HCT116 (cell line): ENCODE results near the gene VWF. TPM values are rescaled to one million over a fixed set of nuclear protein-coding genes. Genes with fewer than 3 reads are reported as not detected.

Source experiments
- ATAC-seq: fragments of 200-7000 bp; cut with Tn5 transposase; 2 replicates; pipeline ENCODE4 v1.9.1; 2020; ENCODE audit warnings: mild to moderate bottlenecking, moderate library complexity
- BruUV-seq: library from RNA; stranded (reverse); fragments of 400-500 nt; replicated peaks from 2 replicates; lab custom pipeline; 2021; lab: Mats Ljungman, UMichigan
- CTCF ChIA-PET: fragments of 300-600 bp; sonication (Branson Sonifier 250); formaldehyde crosslinking; loops from one replicate; lab custom pipeline; 2021; ENCODE audit warnings: antibody characterized with exemption; lab: Charles Lee
- POLR2A ChIA-PET: fragments of 300-600, 350-600 bp; sonication (Branson Sonifier 250); formaldehyde crosslinking; loops from one replicate; lab custom pipeline; 2021; ENCODE audit warnings: antibody characterized with exemption; lab: Charles Lee
- RAD21 ChIA-PET, 2 experiments: fragments of 300-600 bp; sonication (Branson Sonifier 250); formaldehyde crosslinking; loops; one replicate each; lab custom pipeline; 2023; ENCODE audit warnings: low total read pairs in 2 of 2; ENCODE audit not compliant: uncharacterized antibody in 2 of 2, unreplicated experiment in 2 of 2, low non-redundant PET in 1 of 2; lab: Charles Lee
- DNase-seq: peaks from one replicate; pipeline ENCODE4 v3.0.0-alpha.2; 2010; ENCODE audit warnings: low read depth, low spot score
- H2AFZ ChIP-seq: fragments of 200-600 bp; shearing (Covaris generic), sonication (generic); 2 replicates; pipeline ENCODE4 v1.6.1; 2017; ENCODE audit warnings: low read depth, mixed run types, mixed read lengths, antibody characterized with exemption, low read length; ENCODE audit not compliant: poor library complexity, severe bottlenecking
- H3K27ac ChIP-seq: 2 replicates; pipeline ENCODE4 v1.5.1; 2012; ENCODE audit warnings: low read depth, low read length
- H3K27me3 ChIP-seq: fragments of 200-600 bp; sonication (generic); 2 replicates; pipeline ENCODE4 v1.6.1; 2016; ENCODE audit warnings: mixed run types, low read length, mixed read lengths; ENCODE audit not compliant: insufficient read depth
- H3K36me3 ChIP-seq, 2 experiments: fragments of 200-500 bp in 1 of 2; fragments of 200-600 bp in 1 of 2; sonication (Bioruptor generic) in 1 of 2; sonication (generic) in 1 of 2; 2 replicates each; pipeline versions ENCODE4 v1.5.1 to v1.6.1; 2014 to 2016; ENCODE audit warnings: low read length in 2 of 2, inconsistent platforms in 1 of 2, mixed read lengths in 1 of 2, mixed run types in 1 of 2; ENCODE audit not compliant: insufficient read depth in 2 of 2, control insufficient read depth in 1 of 2
- H3K4me1 ChIP-seq, 2 experiments: fragments of 200-600 bp in 1 of 2; sonication (generic) in 1 of 2; 2 replicates each; pipeline versions ENCODE4 v1.5.1 to v1.6.1; 2012 to 2017; ENCODE audit warnings: low read length in 2 of 2, inconsistent platforms in 1 of 2, mild to moderate bottlenecking in 1 of 2, mixed read lengths in 1 of 2, mixed run types in 1 of 2, moderate library complexity in 1 of 2; ENCODE audit not compliant: insufficient read depth in 2 of 2, control insufficient read depth in 1 of 2
- H3K4me2 ChIP-seq: fragments of 200-600 bp; sonication (generic); 2 replicates; pipeline ENCODE4 v1.6.1; 2017; ENCODE audit warnings: mixed run types, low read length, mixed read lengths
- H3K4me3 ChIP-seq, 2 experiments: fragments of 200-600 bp in 1 of 2; sonication (generic) in 1 of 2; replicated peaks in 1 of 2; 2 replicates each; pipeline ENCODE4 v1.5.1; 2011 to 2016; ENCODE audit warnings: low read length in 2 of 2, control low read depth in 1 of 2, low read depth in 1 of 2, mild to moderate bottlenecking in 1 of 2, mixed read lengths in 1 of 2, mixed run types in 1 of 2
- H3K79me2 ChIP-seq: fragments of 200-600 bp; sonication (generic); 2 replicates; pipeline ENCODE4 v1.6.1; 2017; ENCODE audit warnings: mild to moderate bottlenecking, mixed run types, low read length, moderate library complexity, mixed read lengths; ENCODE audit not compliant: insufficient read depth
- H3K9ac ChIP-seq: fragments of 200-600 bp; sonication (generic); 2 replicates; pipeline ENCODE4 v1.6.1; 2016; ENCODE audit warnings: low read length, mixed read lengths
- H3K9me2 ChIP-seq: fragments of 200-600 bp; sonication (generic), shearing (Covaris generic); 2 replicates; pipeline ENCODE4 v1.6.1; 2017; ENCODE audit warnings: mixed run types, mild to moderate bottlenecking, moderate library complexity; ENCODE audit not compliant: insufficient read depth
- H3K9me3 ChIP-seq, 2 experiments: fragments of 200-500 bp in 1 of 2; fragments of 200-600 bp in 1 of 2; sonication (Bioruptor generic) in 1 of 2; sonication (generic) in 1 of 2; 2 replicates each; pipeline ENCODE4 v1.6.1; 2014 to 2017; ENCODE audit warnings: low read length in 2 of 2, mixed read lengths in 2 of 2, inconsistent platforms in 1 of 2, low read depth in 1 of 2, mild to moderate bottlenecking in 1 of 2, mixed run types in 1 of 2, moderate library complexity in 1 of 2; ENCODE audit not compliant: control insufficient read depth in 1 of 2, insufficient read depth in 1 of 2
- H4K20me1 ChIP-seq: fragments of 200-600 bp; sonication (generic), shearing (Covaris generic); 2 replicates; pipeline ENCODE4 v1.6.1; 2017; ENCODE audit warnings: mixed run types, mild to moderate bottlenecking, moderate library complexity; ENCODE audit not compliant: insufficient read depth
- CEBPB ChIP-seq: IDR thresholded peaks from 2 replicates; pipeline ENCODE4 v1.6.1; 2012; ENCODE audit warnings: low read depth
- EGR1 ChIP-seq: IDR thresholded peaks from 2 replicates; pipeline ENCODE4 v1.6.1; 2012; ENCODE audit warnings: low read depth
- ELF1 ChIP-seq: IDR thresholded peaks from 2 replicates; pipeline ENCODE4 v1.6.1; 2012; ENCODE audit warnings: low read depth, borderline replicate concordance
- FOSL1 ChIP-seq: IDR thresholded peaks from 2 replicates; pipeline ENCODE4 v1.6.1; 2012; ENCODE audit warnings: low read depth
- JUND ChIP-seq: IDR thresholded peaks from 2 replicates; pipeline ENCODE4 v1.6.1; 2012
- POLR2AphosphoS5 ChIP-seq: IDR thresholded peaks from 2 replicates; pipeline ENCODE4 v1.6.1; 2011; ENCODE audit warnings: mild to moderate bottlenecking, low read depth, low read length, moderate library complexity
- RAD21 ChIP-seq: IDR thresholded peaks from 2 replicates; pipeline ENCODE4 v1.6.1; 2012; ENCODE audit warnings: low read depth, mild to moderate bottlenecking
- SIN3A ChIP-seq: IDR thresholded peaks from 2 replicates; pipeline ENCODE4 v1.6.1; 2012; ENCODE audit warnings: low read depth
- SP1 ChIP-seq: IDR thresholded peaks from 2 replicates; pipeline ENCODE4 v1.6.1; 2012; ENCODE audit warnings: low read depth
- SRF ChIP-seq: IDR thresholded peaks from 2 replicates; pipeline ENCODE4 v1.6.1; 2012; ENCODE audit warnings: low read depth
- YY1 ChIP-seq: IDR thresholded peaks from 2 replicates; pipeline ENCODE4 v1.6.1; 2011; ENCODE audit warnings: low read length, low read depth, moderate library complexity, mild to moderate bottlenecking; ENCODE audit not compliant: insufficient replicate concordance; ENCODE audit errors: extremely low read depth
- ZFX ChIP-seq: fragments of 450-650 bp; IDR thresholded peaks from 2 replicates; pipeline ENCODE4 v1.6.1; 2017
- ZNF274 ChIP-seq: fragments of 200-500 bp; sonication (Bioruptor generic); IDR thresholded peaks from 2 replicates; pipeline ENCODE4 v1.6.1; 2014; ENCODE audit warnings: mild to moderate bottlenecking, low read depth, low read length, inconsistent platforms
- intact Hi-C: fragments of 100-400 bp; cut with micrococcal nuclease; formaldehyde crosslinking; loops from 2 replicates; pipeline ENCODE4 v1.10.0; 2022
- total RNA-seq: library from RNA; stranded (reverse); gene quantifications from one replicate; pipeline ENCODE4 v1.2.1, GENCODE V29; 2021; ENCODE audit not compliant: unreplicated experiment
- TF ChIP-seq, protein P1 (sequence below): IDR thresholded peaks from 2 replicates; pipeline ENCODE4 v1.6.1; 2012
- TF ChIP-seq, protein P2 (sequence below): IDR thresholded peaks from 2 replicates; pipeline ENCODE4 v1.6.1; 2012; ENCODE audit warnings: low read depth

VWF gene
- total RNA-seq, 1 experiment from 2014 or later: 0.57 TPM

DNA sequence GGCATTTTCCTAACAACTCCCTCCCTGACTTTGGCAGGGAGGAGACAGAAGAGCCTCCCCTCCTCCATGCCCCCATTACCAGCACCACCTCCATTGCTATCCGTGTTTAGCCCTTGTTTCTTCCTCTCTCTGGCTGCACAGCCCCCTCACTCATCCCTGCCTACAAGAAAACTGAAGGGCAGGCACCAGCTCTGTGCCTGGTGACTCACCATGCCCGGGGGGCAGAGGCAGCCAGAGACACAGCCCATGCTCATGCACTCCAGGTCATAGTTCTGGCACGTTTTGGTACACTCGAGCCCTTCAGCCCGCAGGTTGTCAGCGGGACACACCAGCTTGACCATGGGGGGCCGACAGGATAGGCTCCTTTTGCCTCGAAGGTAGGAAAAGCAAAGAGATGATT lies 80.4 kb downstream of the VWF start:
- intact Hi-C loops: no loop called here
- no peaks in the 10 kb centered on the region for H3K9me3 ChIP-seq
- TF ChIP-seq JUND (0 out of 2 replicates have a peak, but pooled peaks have one; percentile 21), FOSL1 (0 out of 2 replicates have a peak, but pooled peaks have one; percentile 17), YY1 (no peak)
- no peak overlapping the region for H2AFZ ChIP-seq
- no peaks in the 10 kb centered on the region for H3K36me3 ChIP-seq
- H3K27me3 ChIP-seq: no peaks in the 10 kb centered on the region
- H4K20me1 ChIP-seq: no peaks in the 10 kb centered on the region
- H3K79me2 ChIP-seq: no peaks in the 10 kb centered on the region
- CTCF ChIA-PET: interaction anchor here (1.2 kb wide), 2 partner anchors 12 to 56 kb away, joined by 3 to 5 read pairs; no protein-coding TSS in a partner anchor
- H3K27ac ChIP-seq: no peak overlapping the region
- BruUV-seq: no TSS peak
- no peak for ATAC-seq
- peaks cover 4 to 16% of the 10 kb centered on the region in 2 experiments; a peak in 3 of 4 replicates for H3K4me1 ChIP-seq
- H3K9ac ChIP-seq: no peak overlapping the region
- no peaks in the 10 kb centered on the region for H3K9me2 ChIP-seq
- H3K4me2 ChIP-seq: peak overlapping the region; percentile 34; the same call in 1 of the 2 replicates
- no peak overlapping the region for H3K4me3 ChIP-seq
- RAD21 ChIA-PET: no interaction called here
- no peak for DNase-seq
- POLR2A ChIA-PET: no interaction called here

DNA sequence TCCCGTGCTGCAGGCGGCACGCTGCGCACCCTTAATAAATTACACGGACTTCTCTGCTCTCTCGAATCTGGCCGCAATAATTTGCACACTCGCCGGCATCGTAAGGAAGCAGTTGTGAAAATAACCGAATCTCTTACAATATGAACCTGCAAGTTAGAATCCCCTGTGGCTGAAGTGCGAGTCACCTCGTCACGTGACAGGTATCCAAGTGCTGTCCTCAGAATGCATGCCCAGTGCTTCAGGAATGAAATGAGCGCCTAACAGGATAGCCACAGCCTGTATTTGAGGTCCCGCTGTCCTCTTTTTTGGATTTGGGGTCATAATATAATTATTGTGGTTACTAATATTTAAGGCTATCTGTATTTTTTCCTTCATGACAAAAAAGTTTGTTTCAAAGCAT lies 82.0 kb downstream of the VWF start:
- Histone ChIP-seq H3K79me2 (no peaks in the 10 kb centered on the region), H3K4me2 (no peak overlapping the region), H2AFZ (no peak overlapping the region), H3K27ac (no peak overlapping the region), H3K9ac (no peak overlapping the region), H3K9me3 (no peaks in the 10 kb centered on the region), H4K20me1 (no peaks in the 10 kb centered on the region), H3K27me3 (no peaks in the 10 kb centered on the region), H3K4me1 (peaks cover 4 to 19% of the 10 kb centered on the region in 2 experiments; a peak in 3 of 4 replicates), H3K36me3 (no peaks in the 10 kb centered on the region), H3K9me2 (no peaks in the 10 kb centered on the region), H3K4me3 (no peak overlapping the region)
- TF ChIP-seq POLR2AphosphoS5: no peak
- no peak for TF ChIP-seq FOSL1
- TF ChIP-seq ELF1: no peak
- TF ChIP-seq JUND: no peak
- TF ChIP-seq ZFX: no peak
- TF ChIP-seq SIN3A: no peak
- no peak for TF ChIP-seq SRF
- TF ChIP-seq YY1: no peak
- no peak for TF ChIP-seq RAD21
- TF ChIP-seq CEBPB: no peak
- TF ChIP-seq, protein P1, sequence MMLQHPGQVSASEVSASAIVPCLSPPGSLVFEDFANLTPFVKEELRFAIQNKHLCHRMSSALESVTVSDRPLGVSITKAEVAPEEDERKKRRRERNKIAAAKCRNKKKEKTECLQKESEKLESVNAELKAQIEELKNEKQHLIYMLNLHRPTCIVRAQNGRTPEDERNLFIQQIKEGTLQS: no peak
- TF ChIP-seq, protein P2, sequence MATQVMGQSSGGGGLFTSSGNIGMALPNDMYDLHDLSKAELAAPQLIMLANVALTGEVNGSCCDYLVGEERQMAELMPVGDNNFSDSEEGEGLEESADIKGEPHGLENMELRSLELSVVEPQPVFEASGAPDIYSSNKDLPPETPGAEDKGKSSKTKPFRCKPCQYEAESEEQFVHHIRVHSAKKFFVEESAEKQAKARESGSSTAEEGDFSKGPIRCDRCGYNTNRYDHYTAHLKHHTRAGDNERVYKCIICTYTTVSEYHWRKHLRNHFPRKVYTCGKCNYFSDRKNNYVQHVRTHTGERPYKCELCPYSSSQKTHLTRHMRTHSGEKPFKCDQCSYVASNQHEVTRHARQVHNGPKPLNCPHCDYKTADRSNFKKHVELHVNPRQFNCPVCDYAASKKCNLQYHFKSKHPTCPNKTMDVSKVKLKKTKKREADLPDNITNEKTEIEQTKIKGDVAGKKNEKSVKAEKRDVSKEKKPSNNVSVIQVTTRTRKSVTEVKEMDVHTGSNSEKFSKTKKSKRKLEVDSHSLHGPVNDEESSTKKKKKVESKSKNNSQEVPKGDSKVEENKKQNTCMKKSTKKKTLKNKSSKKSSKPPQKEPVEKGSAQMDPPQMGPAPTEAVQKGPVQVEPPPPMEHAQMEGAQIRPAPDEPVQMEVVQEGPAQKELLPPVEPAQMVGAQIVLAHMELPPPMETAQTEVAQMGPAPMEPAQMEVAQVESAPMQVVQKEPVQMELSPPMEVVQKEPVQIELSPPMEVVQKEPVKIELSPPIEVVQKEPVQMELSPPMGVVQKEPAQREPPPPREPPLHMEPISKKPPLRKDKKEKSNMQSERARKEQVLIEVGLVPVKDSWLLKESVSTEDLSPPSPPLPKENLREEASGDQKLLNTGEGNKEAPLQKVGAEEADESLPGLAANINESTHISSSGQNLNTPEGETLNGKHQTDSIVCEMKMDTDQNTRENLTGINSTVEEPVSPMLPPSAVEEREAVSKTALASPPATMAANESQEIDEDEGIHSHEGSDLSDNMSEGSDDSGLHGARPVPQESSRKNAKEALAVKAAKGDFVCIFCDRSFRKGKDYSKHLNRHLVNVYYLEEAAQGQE: no peak
- no peak for TF ChIP-seq SP1
- no peak for TF ChIP-seq EGR1
- TF ChIP-seq ZNF274: no peak
- intact Hi-C loops: no loop called here
- ChIA-PET CTCF (interaction anchor here (2.3 kb wide), 1 partner anchor 54 kb away, joined by 11 read pairs; no protein-coding TSS in a partner anchor), RAD21 (no interaction called here), POLR2A (no interaction called here)
- no peak for ATAC-seq
- no TSS peak for BruUV-seq
- no peak for DNase-seq
